Thyroid gland (tissue), 4 donors: ENCODE data around the gene RAB43. TPM values are rescaled to one million over a fixed set of nuclear protein-coding genes. Genes with fewer than 3 reads are reported as not detected.

Experiments
- DNase-seq, 2 donors: peaks; one replicate each; pipeline ENCODE4 v3.0.0-alpha.2; 2019
- H3K27ac ChIP-seq, 3 donors: fragments of 200-600 bp; sonication (generic); 1 replicate in 2 of 3; 2 replicates in 1 of 3; pipeline ENCODE4 v1.5.1; 2016 to 2019; ENCODE audit warnings: mild to moderate bottlenecking in 1 of 3, moderate library complexity in 1 of 3
- H3K27me3 ChIP-seq: fragments of 200-600 bp; sonication (generic); one replicate; pipeline ENCODE4 v1.5.1; 2019
- H3K36me3 ChIP-seq, 2 donors: fragments of 200-600 bp; sonication (generic); one replicate each; pipeline ENCODE4 v1.5.1; 2016 to 2019
- H3K4me1 ChIP-seq, 2 donors: fragments of 200-600 bp; sonication (generic); one replicate each; pipeline ENCODE4 v1.5.1; 2017 to 2019
- H3K4me3 ChIP-seq, 3 donors: fragments of 200-600 bp; sonication (generic); replicated peaks in 1 of 3; 1 replicate in 2 of 3; 2 replicates in 1 of 3; pipeline ENCODE4 v1.5.1; 2016; ENCODE audit warnings: mild to moderate bottlenecking in 1 of 3
- H3K9me3 ChIP-seq: fragments of 200-600 bp; sonication (generic); one replicate; pipeline ENCODE4 v1.5.1; 2017
- POLR2A ChIP-seq, 2 donors: fragments of 450-650 bp; IDR thresholded peaks; one replicate each; pipeline ENCODE4 v1.6.1; 2017; ENCODE audit warnings: antibody characterized with exemption in 2 of 2, mild to moderate bottlenecking in 2 of 2, moderate library complexity in 1 of 2
- WGBS, 2 donors: methylation state at CpG; one replicate each; pipeline ENCODE4 v1.1.5; 2017; 5-methylcytosine and 5-hydroxymethylcytosine counted together
- intact Hi-C: fragments of 100-400 bp; cut with DNase I; formaldehyde crosslinking; loops from one replicate; pipeline ENCODE4 v1.15.1; 2023
- total RNA-seq, 4 donors: library from RNA; depleted of rRNA; stranded (reverse); fragments of >200 nt; gene quantifications; one replicate each; pipeline ENCODE4 v1.2.3, GENCODE V29; 2016
- TF ChIP-seq, protein P1 (sequence below), 6 experiments: fragments of 200-600 bp in 3 of 6; fragments of 450-650 bp in 3 of 6; sonication (generic) in 3 of 6; IDR thresholded peaks; one replicate each; pipeline ENCODE4 v1.5.1; 2016 to 2019; ENCODE audit warnings: antibody characterized with exemption in 6 of 6, mild to moderate bottlenecking in 2 of 6, inconsistent platforms in 1 of 6, moderate library complexity in 1 of 6

Gene RAB43
- total RNA-seq, 4 donors from 2014 or later: 22.8 to 34.4 (median 26.1) TPM

DNA sequence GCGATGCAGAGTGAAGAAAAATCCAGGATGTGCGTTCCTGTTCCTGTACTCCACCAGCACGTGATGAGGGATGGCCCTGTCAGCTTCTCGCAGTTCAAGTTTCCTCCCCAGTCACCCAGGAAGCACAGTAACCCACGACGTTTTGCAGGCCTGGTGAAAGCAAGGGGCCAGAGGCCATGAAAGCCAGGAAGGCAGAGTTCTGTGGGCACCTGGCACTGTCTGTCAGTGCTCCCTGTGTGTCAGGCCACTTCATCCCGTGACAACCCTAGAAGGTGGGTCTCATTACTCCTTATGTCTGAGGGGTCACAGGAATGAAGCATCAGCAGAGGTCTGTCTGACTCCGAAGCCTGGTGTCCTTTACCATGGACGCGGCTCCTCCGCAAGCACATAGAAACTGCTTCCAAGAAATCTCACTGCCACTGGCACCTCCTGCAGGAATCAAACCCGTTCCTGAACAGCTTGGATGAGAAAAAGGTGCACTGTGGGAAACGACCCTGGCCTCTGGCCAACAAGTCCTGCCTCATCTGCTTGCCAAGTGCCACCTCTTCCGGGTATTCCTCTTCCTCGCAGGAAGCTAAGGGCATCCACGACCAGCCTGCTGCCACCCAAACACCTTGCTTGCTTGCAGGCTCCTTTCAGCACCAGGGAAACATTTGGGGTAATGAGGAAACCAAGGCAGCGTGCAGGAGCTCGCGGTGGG is 14.6 kb downstream of the RAB43 start:
- peak; percentile 48 to 59 for DNase-seq
- H3K9me3 ChIP-seq: no peaks in the 10 kb centered on the region
- no peaks in the 10 kb centered on the region for H3K27me3 ChIP-seq
- no peak overlapping the region for H3K27ac ChIP-seq
- H3K4me1 ChIP-seq: peaks cover 21 to 68% of the 10 kb centered on the region in 2 donors
- 63 to 73% methylated on average over 15 to 16 of the region's 19 CpGs for WGBS, 2 donors
- no peaks in the 10 kb centered on the region for H3K36me3 ChIP-seq
- intact Hi-C loops: no loop called here
- H3K4me3 ChIP-seq: no peak overlapping the region
- no peak for TF ChIP-seq POLR2A (IDR thresholded peaks at IDR 0.05)
- TF ChIP-seq, protein P1, sequence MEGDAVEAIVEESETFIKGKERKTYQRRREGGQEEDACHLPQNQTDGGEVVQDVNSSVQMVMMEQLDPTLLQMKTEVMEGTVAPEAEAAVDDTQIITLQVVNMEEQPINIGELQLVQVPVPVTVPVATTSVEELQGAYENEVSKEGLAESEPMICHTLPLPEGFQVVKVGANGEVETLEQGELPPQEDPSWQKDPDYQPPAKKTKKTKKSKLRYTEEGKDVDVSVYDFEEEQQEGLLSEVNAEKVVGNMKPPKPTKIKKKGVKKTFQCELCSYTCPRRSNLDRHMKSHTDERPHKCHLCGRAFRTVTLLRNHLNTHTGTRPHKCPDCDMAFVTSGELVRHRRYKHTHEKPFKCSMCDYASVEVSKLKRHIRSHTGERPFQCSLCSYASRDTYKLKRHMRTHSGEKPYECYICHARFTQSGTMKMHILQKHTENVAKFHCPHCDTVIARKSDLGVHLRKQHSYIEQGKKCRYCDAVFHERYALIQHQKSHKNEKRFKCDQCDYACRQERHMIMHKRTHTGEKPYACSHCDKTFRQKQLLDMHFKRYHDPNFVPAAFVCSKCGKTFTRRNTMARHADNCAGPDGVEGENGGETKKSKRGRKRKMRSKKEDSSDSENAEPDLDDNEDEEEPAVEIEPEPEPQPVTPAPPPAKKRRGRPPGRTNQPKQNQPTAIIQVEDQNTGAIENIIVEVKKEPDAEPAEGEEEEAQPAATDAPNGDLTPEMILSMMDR (IDR thresholded peaks at IDR 0.05): no peak

DNA sequence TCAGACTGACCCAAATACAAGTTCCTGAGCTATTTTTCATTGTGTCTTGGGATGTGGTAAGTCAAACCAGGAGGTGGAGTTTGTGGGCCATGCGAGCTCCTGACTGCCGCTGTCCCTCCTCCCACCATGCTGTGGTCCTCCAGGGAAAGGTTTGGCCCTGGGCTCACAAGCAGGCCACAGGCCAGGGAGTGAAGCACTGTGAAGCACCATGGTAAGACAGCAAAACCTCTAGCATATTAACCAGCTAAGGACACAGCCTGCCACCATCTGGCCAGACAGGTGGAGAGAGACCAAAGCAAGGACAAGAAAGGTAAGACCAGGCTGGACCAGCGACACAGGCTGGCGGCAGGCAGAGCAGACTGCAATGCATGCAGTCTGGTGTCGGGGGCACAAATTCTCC is 15.3 kb downstream of the RAB43 start:
- WGBS, 2 donors: 81 to 88% methylated on average over 5 of the region's 5 CpGs
- TF ChIP-seq POLR2A (IDR thresholded peaks at IDR 0.05): no peak
- TF ChIP-seq, protein P1 (IDR thresholded peaks at IDR 0.05): no peak
- peak overlapping the region in 1 of 3 donors; percentile 40 for H3K27ac ChIP-seq
- no peaks in the 10 kb centered on the region for H3K9me3 ChIP-seq
- no peaks in the 10 kb centered on the region for H3K27me3 ChIP-seq
- H3K4me3 ChIP-seq: no peak overlapping the region
- H3K4me1 ChIP-seq: peaks cover 18 to 64% of the 10 kb centered on the region in 2 donors
- H3K36me3 ChIP-seq: no peaks in the 10 kb centered on the region
- DNase-seq: peak; percentile 20 to 39
- intact Hi-C loops: no loop called here

DNA sequence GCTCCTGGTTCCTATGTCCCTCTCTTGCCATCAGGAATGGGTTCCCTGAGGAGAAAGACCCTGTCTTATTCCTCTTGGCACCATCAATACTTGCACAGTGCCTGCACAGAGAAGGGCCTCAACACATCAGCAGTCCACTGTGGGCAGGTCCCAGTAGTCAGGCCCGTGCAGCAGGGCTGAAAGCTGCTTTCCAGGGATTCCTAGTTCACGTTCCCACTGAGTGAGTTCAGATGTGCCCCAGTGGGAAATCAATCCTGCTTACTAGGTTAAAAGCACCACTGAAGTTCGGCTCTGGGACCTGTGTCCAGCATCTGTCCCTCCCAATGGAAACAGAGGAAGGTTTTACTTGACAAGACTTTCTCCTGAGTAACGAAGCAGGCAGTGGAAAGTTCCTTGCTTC is 15.7 kb downstream of the RAB43 start:
- DNase-seq: no peak
- intact Hi-C loops: no loop called here
- TF ChIP-seq POLR2A (IDR thresholded peaks at IDR 0.05): no peak
- TF ChIP-seq, protein P1 (IDR thresholded peaks at IDR 0.05): no peak
- no peaks in the 10 kb centered on the region for H3K27me3 ChIP-seq
- WGBS, 2 donors: 52 to 61% methylated on average over 4 of the region's 4 CpGs
- peak overlapping the region in 1 of 3 donors; percentile 40 for H3K27ac ChIP-seq
- H3K9me3 ChIP-seq: no peaks in the 10 kb centered on the region
- no peaks in the 10 kb centered on the region for H3K36me3 ChIP-seq
- H3K4me1 ChIP-seq: peaks cover 15 to 60% of the 10 kb centered on the region in 2 donors
- H3K4me3 ChIP-seq: no peak overlapping the region

DNA sequence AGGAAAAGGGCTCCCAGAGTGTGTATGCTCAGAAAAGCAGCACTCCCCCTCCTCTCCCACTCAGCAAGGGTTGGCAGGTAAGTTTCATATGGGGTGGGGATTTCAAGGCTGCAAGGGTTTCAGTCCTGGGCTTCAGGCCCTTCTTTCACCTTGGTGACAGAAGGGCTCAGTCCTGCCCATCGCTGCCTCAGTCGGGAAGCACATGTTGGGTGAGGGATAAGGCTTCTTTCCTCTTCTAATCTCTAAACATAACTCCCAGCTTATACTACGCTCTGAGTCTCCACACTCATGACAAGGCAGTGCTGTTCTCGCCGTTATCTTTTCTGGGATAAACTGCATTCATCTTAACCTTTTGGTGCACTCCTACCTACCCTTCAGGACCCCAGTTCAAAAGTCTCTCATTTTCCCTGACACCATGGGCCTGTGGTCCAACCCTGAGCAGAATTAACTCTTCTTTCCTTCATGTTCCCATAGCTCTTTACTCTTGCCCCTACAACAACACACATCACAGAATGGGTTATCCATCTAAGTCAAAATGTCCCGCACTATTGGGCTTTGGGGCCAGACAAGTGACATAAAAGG is 17.0 kb downstream of the RAB43 start:
- DNase-seq: no peak
- no peaks in the 10 kb centered on the region for H3K27me3 ChIP-seq
- intact Hi-C loops: no loop called here
- TF ChIP-seq POLR2A (IDR thresholded peaks at IDR 0.05): no peak
- TF ChIP-seq, protein P1 (IDR thresholded peaks at IDR 0.05): no peak
- peak overlapping the region in 2 of 3 donors; percentile 38 to 54 for H3K27ac ChIP-seq
- H3K4me3 ChIP-seq: no peak overlapping the region
- peaks cover 14 to 50% of the 10 kb centered on the region in 2 donors for H3K4me1 ChIP-seq
- 79 to 90% methylated on average over 6 of the region's 6 CpGs for WGBS, 2 donors
- H3K9me3 ChIP-seq: no peaks in the 10 kb centered on the region
- no peaks in the 10 kb centered on the region for H3K36me3 ChIP-seq

DNA sequence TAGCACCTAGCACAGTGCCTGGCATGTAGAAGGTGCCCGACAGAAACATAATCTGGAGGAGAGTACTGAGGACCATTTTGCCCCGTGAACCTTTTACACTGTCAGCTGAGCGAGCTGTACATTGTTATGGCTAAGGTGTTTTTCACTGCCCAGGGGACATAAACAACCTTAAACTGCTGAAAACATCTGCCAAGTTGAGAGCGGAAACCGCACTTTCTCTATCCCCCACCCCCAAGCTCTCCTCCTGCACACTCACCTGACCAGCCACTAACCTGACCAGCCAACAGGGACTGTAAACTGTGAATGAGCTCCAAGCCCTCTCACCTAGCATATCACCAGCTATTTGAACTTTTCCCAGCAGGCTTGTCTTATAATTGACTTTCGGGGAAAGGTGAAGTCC is 17.6 kb downstream of the RAB43 start:
- intact Hi-C loops: no loop called here
- peak; percentile 51 to 60 for DNase-seq
- Histone ChIP-seq H3K27ac (peak overlapping the region in 2 of 3 donors; percentile 38 to 54), H3K4me3 (no peak overlapping the region), H3K36me3 (no peaks in the 10 kb centered on the region), H3K27me3 (no peaks in the 10 kb centered on the region), H3K9me3 (no peaks in the 10 kb centered on the region), H3K4me1 (peaks cover 14 to 50% of the 10 kb centered on the region in 2 donors)
- TF ChIP-seq, protein P1 (IDR thresholded peaks at IDR 0.05): no peak
- TF ChIP-seq POLR2A (IDR thresholded peaks at IDR 0.05): no peak
- WGBS, 2 donors: 66 to 67% methylated on average over 4 to 6 of the region's 6 CpGs
